BJ (cell line): Measurements from ENCODE around the gene SLC5A2. TPM values are rescaled to one million over a fixed set of nuclear protein-coding genes. Genes with fewer than 3 reads are reported as not detected.
"Not testable (repeated sequence)": the region's sequence is repeated elsewhere in the genome, so short reads cannot be mapped to it uniquely, and the experiment has no call there.

Experiments used
- CTCF ChIA-PET: fragments of 350-600 bp; formaldehyde crosslinking; extraction: SDS; loops from one replicate; lab custom pipeline; 2021; ENCODE audit warnings: antibody characterized with exemption, inconsistent platforms; lab: Yijun Ruan, JAX
- POLR2A ChIA-PET: fragments of 300-600 bp; sonication (Branson Sonifier 250); formaldehyde crosslinking; extraction: SDS; loops from one replicate; lab custom pipeline; 2021; ENCODE audit warnings: antibody characterized with exemption; lab: Charles Lee
- DNase-seq: peaks from one replicate; pipeline ENCODE4 v3.0.0-alpha.2; 2011; ENCODE audit warnings: low read depth
- H3K27me3 ChIP-seq: 2 replicates; pipeline ENCODE4 v1.6.0; 2011; ENCODE audit warnings: low read length; ENCODE audit not compliant: control insufficient read depth, insufficient read depth
- H3K36me3 ChIP-seq: 2 replicates; pipeline ENCODE4 v1.5.1; 2011; ENCODE audit warnings: low read length; ENCODE audit not compliant: control insufficient read depth, insufficient read depth
- H3K4me3 ChIP-seq: 2 replicates; pipeline ENCODE4 v1.5.1; 2011; ENCODE audit warnings: low read depth, mild to moderate bottlenecking, control low read depth, low read length
- polyA plus RNA-seq: library from polyadenylated mRNA; depleted of rRNA; stranded (reverse); fragments of >200 nt; gene quantifications from 2 replicates; pipeline ENCODE4 v1.2.3, GENCODE V29; 2011
- TF ChIP-seq, protein P1 (sequence below): IDR thresholded peaks from 2 replicates; pipeline ENCODE4 v1.5.1; 2011; ENCODE audit warnings: low read depth, mild to moderate bottlenecking, control low read depth, inconsistent platforms, low read length, moderate library complexity; ENCODE audit not compliant: insufficient read depth

The SLC5A2 gene
- polyA plus RNA-seq, 1 experiment: not detected

DNA sequence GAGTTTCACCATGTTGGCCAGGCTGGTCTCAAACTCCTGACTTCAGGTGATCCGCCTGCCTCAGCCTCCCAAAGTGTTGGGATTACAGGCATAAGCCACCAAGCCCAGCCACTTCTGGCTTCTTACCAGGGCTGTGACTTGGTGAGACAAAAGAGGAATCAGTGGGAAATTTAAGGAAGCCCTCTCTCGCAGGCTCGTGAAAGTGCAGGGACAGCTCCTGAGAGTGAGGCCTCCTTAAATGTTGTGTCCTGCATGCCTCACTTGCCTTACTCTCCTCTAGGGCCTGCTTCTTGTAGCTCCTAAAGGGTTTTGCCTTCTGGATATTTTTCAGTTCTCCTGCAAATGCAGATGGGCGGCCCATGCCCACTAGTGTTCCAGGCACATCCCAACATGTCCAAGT is 50.0 kb downstream of the SLC5A2 start:
- ChIA-PET CTCF (no interaction called here), POLR2A (no interaction called here)
- no peak for DNase-seq
- TF ChIP-seq, protein P1, sequence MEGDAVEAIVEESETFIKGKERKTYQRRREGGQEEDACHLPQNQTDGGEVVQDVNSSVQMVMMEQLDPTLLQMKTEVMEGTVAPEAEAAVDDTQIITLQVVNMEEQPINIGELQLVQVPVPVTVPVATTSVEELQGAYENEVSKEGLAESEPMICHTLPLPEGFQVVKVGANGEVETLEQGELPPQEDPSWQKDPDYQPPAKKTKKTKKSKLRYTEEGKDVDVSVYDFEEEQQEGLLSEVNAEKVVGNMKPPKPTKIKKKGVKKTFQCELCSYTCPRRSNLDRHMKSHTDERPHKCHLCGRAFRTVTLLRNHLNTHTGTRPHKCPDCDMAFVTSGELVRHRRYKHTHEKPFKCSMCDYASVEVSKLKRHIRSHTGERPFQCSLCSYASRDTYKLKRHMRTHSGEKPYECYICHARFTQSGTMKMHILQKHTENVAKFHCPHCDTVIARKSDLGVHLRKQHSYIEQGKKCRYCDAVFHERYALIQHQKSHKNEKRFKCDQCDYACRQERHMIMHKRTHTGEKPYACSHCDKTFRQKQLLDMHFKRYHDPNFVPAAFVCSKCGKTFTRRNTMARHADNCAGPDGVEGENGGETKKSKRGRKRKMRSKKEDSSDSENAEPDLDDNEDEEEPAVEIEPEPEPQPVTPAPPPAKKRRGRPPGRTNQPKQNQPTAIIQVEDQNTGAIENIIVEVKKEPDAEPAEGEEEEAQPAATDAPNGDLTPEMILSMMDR: no peak
- Histone ChIP-seq H3K36me3 (no peaks in the 10 kb centered on the region), H3K27me3 (peaks cover 18% of the 10 kb centered on the region), H3K4me3 (no peak overlapping the region)

DNA sequence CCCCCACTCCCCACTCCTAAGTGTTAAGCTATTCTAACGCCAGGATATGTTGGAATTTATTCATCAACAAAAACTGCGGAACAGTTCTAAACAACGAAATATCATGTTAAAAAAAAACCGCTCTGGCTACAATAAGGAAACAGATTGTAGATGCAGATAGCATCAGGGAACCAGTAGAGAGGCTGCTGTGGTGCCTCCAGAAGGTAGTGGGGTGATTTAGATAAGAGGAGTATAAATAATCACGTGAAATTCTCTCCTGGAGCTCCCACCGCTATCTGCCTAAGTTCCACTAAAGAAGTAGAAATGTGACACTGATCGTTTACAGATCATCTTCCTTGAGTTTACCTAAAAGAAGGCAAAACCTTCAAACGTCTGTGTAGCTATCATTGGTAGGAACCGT is 52.8 kb downstream of the SLC5A2 start:
- Histone ChIP-seq H3K36me3 (no peaks in the 10 kb centered on the region), H3K27me3 (peaks cover 4% of the 10 kb centered on the region; the same call in 1 of the 2 replicates), H3K4me3 (no peak overlapping the region)
- POLR2A ChIA-PET: no interaction called here
- CTCF ChIA-PET: interaction anchor here (0.7 to 1.2 kb wide), 3 partner anchors 16 to 61 kb away, joined by 3 read pairs; no protein-coding TSS in a partner anchor
- DNase-seq: no peak
- TF ChIP-seq, protein P1: no peak

DNA sequence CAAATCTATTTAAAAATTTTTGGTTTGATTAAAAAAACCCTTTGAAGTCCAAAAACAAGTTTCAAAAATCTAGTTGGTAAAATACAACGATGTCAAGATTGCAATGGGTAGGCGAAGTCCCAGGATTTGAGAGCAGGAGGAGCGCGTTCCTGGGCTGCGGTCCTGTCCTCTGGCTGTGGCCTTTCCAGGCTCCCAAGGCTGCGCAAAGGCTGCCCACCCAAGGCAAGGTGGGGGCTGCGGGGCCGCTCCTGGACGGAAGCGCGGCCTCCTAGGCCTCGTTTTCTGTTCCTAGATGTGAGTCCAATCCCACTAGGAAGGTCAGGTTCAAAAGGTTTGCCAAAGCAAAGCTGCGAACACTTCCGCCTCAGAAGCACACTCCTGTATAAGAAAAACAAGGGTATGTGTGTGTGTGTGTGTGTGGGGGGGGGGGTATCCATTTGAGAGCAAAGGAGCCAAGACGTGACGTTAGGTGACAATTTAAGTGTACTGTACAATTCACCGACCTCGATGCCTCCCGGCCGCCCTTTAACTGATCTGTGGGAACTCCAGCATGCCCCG is 54.0 kb downstream of the SLC5A2 start:
- no peak for DNase-seq
- CTCF ChIA-PET: interaction anchor here (0.6 to 0.7 kb wide), 2 partner anchors 18 to 34 kb away, joined by 3 read pairs; no protein-coding TSS in a partner anchor
- no peaks in the 10 kb centered on the region for H3K36me3 ChIP-seq
- TF ChIP-seq, protein P1: no peak
- POLR2A ChIA-PET: no interaction called here
- H3K4me3 ChIP-seq: no peak overlapping the region
- H3K27me3 ChIP-seq: 0 out of 2 replicates have a peak, but pooled peaks cover 3% of the 10 kb centered on the region

DNA sequence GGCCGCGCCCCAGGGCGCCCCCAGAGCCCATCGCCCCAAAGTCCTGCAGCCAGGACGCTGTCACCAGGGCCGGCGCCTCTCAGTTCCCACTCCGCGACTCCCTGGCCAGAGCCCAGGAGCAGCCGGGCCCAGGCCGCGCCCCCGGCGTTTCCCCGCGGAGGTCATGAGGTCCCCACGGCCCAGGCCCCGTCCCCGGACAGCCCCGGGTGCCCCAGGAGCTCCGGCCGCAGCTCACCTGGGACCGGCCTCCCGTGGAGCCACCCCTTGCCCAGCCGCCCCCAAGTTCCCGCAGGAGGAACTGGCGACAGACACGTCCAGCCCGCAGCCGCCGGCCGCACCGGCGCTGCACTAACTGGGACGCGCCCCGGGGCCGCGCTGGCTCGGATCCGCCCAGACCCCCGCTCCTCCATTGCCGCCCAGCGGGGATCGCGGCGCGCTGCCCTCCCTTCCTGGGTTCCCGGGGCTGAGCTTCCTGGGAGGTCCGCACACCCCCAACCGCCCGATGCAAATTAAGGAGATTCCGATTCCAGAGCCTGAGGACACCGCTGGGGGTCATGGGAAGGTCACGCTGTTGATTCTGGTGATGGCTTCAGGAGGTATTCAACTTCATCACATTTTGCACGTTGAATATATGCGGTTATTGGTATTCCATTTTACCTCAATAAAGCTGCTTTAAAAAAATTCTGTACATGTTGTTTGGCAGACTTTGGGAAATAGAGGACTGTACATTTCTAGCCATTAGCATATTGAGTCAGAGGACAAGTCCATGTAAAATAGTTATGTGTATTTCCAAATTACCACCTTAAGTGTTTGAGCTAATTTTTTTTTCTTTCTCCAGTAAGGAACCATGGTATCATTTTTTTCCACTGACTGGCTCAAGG is 54.7 kb downstream of the SLC5A2 start:
- no peak for DNase-seq
- ChIA-PET POLR2A (no interaction called here), CTCF (no interaction called here)
- TF ChIP-seq, protein P1: no peak
- H3K27me3 ChIP-seq: 0 out of 2 replicates have a peak, but pooled peaks cover 3% of the 10 kb centered on the region
- H3K4me3 ChIP-seq: no peak overlapping the region
- no peaks in the 10 kb centered on the region for H3K36me3 ChIP-seq

DNA sequence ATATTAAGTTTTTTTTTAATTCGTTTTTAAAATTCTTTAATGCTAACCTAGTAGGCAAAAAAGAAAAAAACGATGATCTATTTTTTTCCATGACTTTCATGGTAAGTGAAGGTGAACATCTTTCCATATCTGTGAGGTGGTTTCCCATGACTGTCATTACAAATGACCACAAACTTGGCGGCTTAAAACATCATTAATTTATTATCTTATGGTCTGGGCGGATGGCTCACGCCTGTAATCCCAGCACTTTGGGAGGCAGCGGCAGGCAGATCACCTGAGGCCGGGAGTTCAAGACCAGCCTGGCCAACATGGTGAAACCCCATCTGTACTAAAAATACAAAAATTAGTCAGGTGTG is 55.3 kb downstream of the SLC5A2 start:
- DNase-seq, H3K36me3 ChIP-seq, CTCF ChIA-PET, H3K4me3 ChIP-seq, H3K27me3 ChIP-seq, POLR2A ChIA-PET: not testable (repeated sequence)

DNA sequence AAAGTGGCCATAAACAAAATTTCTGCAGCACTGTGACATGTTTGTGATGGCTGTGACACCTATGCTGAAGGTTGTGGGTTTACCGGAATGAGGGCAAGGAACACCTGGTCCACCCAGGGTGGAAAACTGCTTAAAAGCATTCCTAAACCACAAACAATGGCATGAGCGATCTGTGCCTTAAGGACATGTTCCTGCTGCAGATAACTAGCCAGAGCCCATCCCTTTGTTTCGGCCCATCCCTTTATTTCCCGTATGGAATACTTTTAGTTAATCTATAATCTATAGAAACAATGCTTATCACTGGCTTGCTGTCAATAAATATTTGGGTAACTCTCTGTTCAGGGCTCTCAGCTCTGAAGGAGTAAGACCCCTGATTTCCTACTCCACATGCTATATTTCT is 56.8 kb downstream of the SLC5A2 start:
- H3K4me3 ChIP-seq, POLR2A ChIA-PET, DNase-seq, H3K27me3 ChIP-seq, H3K36me3 ChIP-seq, CTCF ChIA-PET: not testable (repeated sequence)
